Tibial nerve (tissue), 4 donors: Measurements from ENCODE around the gene OPHN1.

Source experiments
- CTCF ChIP-seq, 5 experiments: fragments of 200-600 bp in 3 of 5; fragments of 450-650 bp in 2 of 5; sonication (generic) in 3 of 5; IDR thresholded peaks; one replicate each; pipeline ENCODE4 v1.5.1; 2016 to 2019; ENCODE audit warnings: antibody characterized with exemption in 5 of 5, mild to moderate bottlenecking in 3 of 5, moderate library complexity in 2 of 5
- EP300 ChIP-seq, 2 donors: sonication (generic); formaldehyde crosslinking; IDR thresholded peaks; one replicate each; pipeline ENCODE4 v1.6.1; 2017; ENCODE audit warnings: antibody characterized with exemption in 2 of 2, mild to moderate bottlenecking in 1 of 2

- TF ChIP-seq CTCF (IDR thresholded peaks at IDR 0.05) (no peak), EP300 (IDR thresholded peaks at IDR 0.05) (no peak)
These were observed 414.8 kb downstream of the OPHN1 start for GRCh38 chrX:68018248-68019203.
